Common myeloid progenitor, CD34-positive (primary cell): ENCODE data around the gene SPDYA.
"Not testable (repeated sequence)": the region's sequence is repeated elsewhere in the genome, so short reads cannot be mapped to it uniquely, and the experiment has no call there.

Experiments
- CTCF ChIA-PET: fragments of 350-600 bp; sonication (Branson Sonifier 250); formaldehyde crosslinking; loops from one replicate; lab custom pipeline; 2021; ENCODE audit warnings: antibody characterized with exemption; lab: Charles Lee
- POLR2A ChIA-PET: fragments of 350-600 bp; sonication (Branson Sonifier 250); formaldehyde crosslinking; loops from one replicate; lab custom pipeline; 2021; ENCODE audit warnings: antibody characterized with exemption; lab: Charles Lee
- DNase-seq, 3 donors: peaks; one replicate each; pipeline versions ENCODE4 v3.0.0 to v3.0.0-alpha.2; 2013
- H3K27ac ChIP-seq, 2 experiments: 1 replicate in 1 of 2; 2 replicates in 1 of 2; pipeline ENCODE4 v1.7.0; 2013; ENCODE audit warnings: inconsistent platforms in 2 of 2, low read length in 2 of 2, mild to moderate bottlenecking in 2 of 2, low read depth in 1 of 2, moderate library complexity in 1 of 2; ENCODE audit not compliant: severe bottlenecking in 2 of 2, insufficient read depth in 1 of 2, poor library complexity in 1 of 2
- H3K27me3 ChIP-seq, 5 experiments: replicated peaks in 2 of 5; 1 replicate in 3 of 5; 2 replicates in 2 of 5; pipeline versions ENCODE4 v1.6.1 to v1.7.0; 2013; ENCODE audit warnings: low read length in 4 of 5, mild to moderate bottlenecking in 2 of 5, moderate library complexity in 2 of 5, inconsistent platforms in 1 of 5; ENCODE audit not compliant: insufficient read depth in 5 of 5, control insufficient read depth in 4 of 5
- H3K36me3 ChIP-seq, 4 experiments: 1 replicate in 2 of 4; 2 replicates in 2 of 4; pipeline versions ENCODE4 v1.6.1 to v1.7.0; 2013; ENCODE audit warnings: low read length in 3 of 4, control low read depth in 1 of 4, mild to moderate bottlenecking in 1 of 4; ENCODE audit not compliant: control insufficient read depth in 4 of 4, insufficient read depth in 4 of 4
- H3K4me1 ChIP-seq, 4 experiments: 1 replicate in 3 of 4; 2 replicates in 1 of 4; pipeline versions ENCODE4 v1.6.1 to v1.7.1; 2013; ENCODE audit warnings: low read length in 3 of 4, mild to moderate bottlenecking in 3 of 4, control low read depth in 1 of 4, inconsistent platforms in 1 of 4, moderate library complexity in 1 of 4; ENCODE audit not compliant: control insufficient read depth in 4 of 4, insufficient read depth in 4 of 4; ENCODE audit errors: control extremely low read depth in 1 of 4
- H3K4me3 ChIP-seq, 7 experiments: 1 replicate in 4 of 7; 2 replicates in 3 of 7; pipeline versions ENCODE4 v1.5.1 to v1.7.0; 2013; ENCODE audit warnings: mild to moderate bottlenecking in 7 of 7, low read length in 6 of 7, moderate library complexity in 6 of 7, inconsistent platforms in 2 of 7, low read depth in 2 of 7, control low read depth in 1 of 7; ENCODE audit not compliant: insufficient read depth in 4 of 7, control insufficient read depth in 1 of 7; ENCODE audit errors: extremely low read depth in 1 of 7
- H3K9me3 ChIP-seq, 5 experiments: 1 replicate in 4 of 5; 2 replicates in 1 of 5; pipeline versions ENCODE4 v1.6.1 to v1.7.1; 2013; ENCODE audit warnings: low read length in 4 of 5, mild to moderate bottlenecking in 2 of 5, inconsistent platforms in 1 of 5, low read depth in 1 of 5, moderate library complexity in 1 of 5; ENCODE audit not compliant: control insufficient read depth in 4 of 5, insufficient read depth in 2 of 5; ENCODE audit errors: control extremely low read depth in 1 of 5
- WGBS: methylation state at CpG from one replicate; pipeline ENCODE4 v1.1.5; 2013; ENCODE audit not compliant: insufficient coverage; 5-methylcytosine and 5-hydroxymethylcytosine counted together

The SPDYA gene

DNA sequence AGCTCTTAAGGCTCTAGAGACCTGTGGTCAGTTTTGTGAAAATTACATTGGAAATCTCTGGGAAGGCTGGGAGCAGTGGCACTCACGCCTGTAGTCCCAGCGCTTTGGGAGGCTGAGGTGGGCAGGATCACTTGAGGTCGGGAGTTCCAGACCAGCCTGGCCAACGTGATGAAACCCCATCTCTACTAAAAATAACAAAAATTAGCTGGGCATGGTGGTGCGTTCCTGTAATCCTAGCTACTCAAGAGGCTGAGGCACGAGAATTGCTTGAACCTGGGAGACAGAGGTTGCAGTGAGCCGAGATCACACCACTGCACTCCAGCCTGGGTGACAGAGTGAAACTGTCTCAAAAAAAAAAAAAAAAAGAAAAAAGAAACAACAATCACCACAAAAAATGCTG, 26.1 kb upstream of the SPDYA start:
- H3K36me3 ChIP-seq: peaks cover 20 to 72% (median 48%) of the 10 kb centered on the region in 4 experiments
- DNase-seq, H3K4me3 ChIP-seq, H3K4me1 ChIP-seq, H3K27me3 ChIP-seq, H3K9me3 ChIP-seq, H3K27ac ChIP-seq: not testable (repeated sequence)
- POLR2A ChIA-PET: interaction anchor here (0.6 kb wide), 1 partner anchor 75 kb away, joined by 3 read pairs; no protein-coding TSS in a partner anchor
- CTCF ChIA-PET: interaction anchor here (0.7 to 1.2 kb wide), 4 partner anchors 10 to 191 kb away, joined by 3 to 5 read pairs (median 4); no protein-coding TSS in a partner anchor
- 95% methylated on average over 4 of the region's 7 CpGs for WGBS

GRCh38 chr2:28796620-28797019, 14.0 kb upstream of the SPDYA start:
- Histone ChIP-seq H3K4me3 (no peak overlapping the region), H3K27ac (no peak overlapping the region), H3K4me1 (no peaks in the 10 kb centered on the region), H3K9me3 (peaks cover 3 to 21% (median 7%) of the 10 kb centered on the region in 5 experiments), H3K27me3 (no peaks in the 10 kb centered on the region), H3K36me3 (peaks cover 40 to 88% (median 58%) of the 10 kb centered on the region in 4 experiments)
- 100% methylated on average over 4 of the region's 4 CpGs for WGBS
- CTCF ChIA-PET: interaction anchor here (1.9 kb wide), 1 partner anchor 202 kb away, joined by 5 read pairs; no protein-coding TSS in a partner anchor
- DNase-seq: no peak
- POLR2A ChIA-PET: no interaction called here

GRCh38 chr2:28801726-28802125, 8.9 kb upstream of the SPDYA start:
- Histone ChIP-seq H3K36me3 (peaks cover 20 to 46% (median 34%) of the 10 kb centered on the region in 4 experiments), H3K4me1 (peaks cover 0 to 7% (median 2%) of the 10 kb centered on the region in 4 experiments), H3K4me3 (no peak overlapping the region), H3K9me3 (peaks cover 0 to 6% (median 0%) of the 10 kb centered on the region in 5 experiments), H3K27ac (no peak overlapping the region), H3K27me3 (no peaks in the 10 kb centered on the region)
- DNase-seq: no peak
- ChIA-PET POLR2A (no interaction called here), CTCF (interaction anchor here (1.1 to 1.6 kb wide), 4 partner anchors 12 to 235 kb away, joined by 3 to 6 read pairs (median 4); no protein-coding TSS in a partner anchor)
- 93% methylated on average over 2 of the region's 3 CpGs for WGBS

- ChIA-PET CTCF (interaction anchor here (0.6 to 1.4 kb wide), 5 partner anchors 12 to 236 kb away, joined by 3 to 6 read pairs (median 3); no protein-coding TSS in a partner anchor), POLR2A (no interaction called here)
- peaks cover 10 to 34% (median 24%) of the 10 kb centered on the region in 4 experiments for H3K36me3 ChIP-seq
- no peaks in the 10 kb centered on the region for H3K9me3 ChIP-seq
- peak; percentile 25 to 53 (median 53) for DNase-seq
- H3K4me3 ChIP-seq: peak overlapping the region in 1 of 7 experiments; percentile 4
- WGBS: no CpG with 5 or more reads among the region's 4 CpGs
- peak overlapping the region; percentile 17 to 43 for H3K27ac ChIP-seq
- H3K4me1 ChIP-seq: peaks cover 0 to 7% (median 2%) of the 10 kb centered on the region in 4 experiments
- no peaks in the 10 kb centered on the region for H3K27me3 ChIP-seq
These were observed 7.6 kb upstream of the SPDYA start for GRCh38 chr2:28802975-28803429.

- CTCF ChIA-PET: interaction anchor here (3.3 kb wide), 1 partner anchor 10 kb away, joined by 13 read pairs; no protein-coding TSS in a partner anchor
- WGBS: 78% methylated on average over 5 of the region's 10 CpGs
- peaks cover 5 to 13% (median 12%) of the 10 kb centered on the region in 4 experiments for H3K4me1 ChIP-seq
These were observed 707 bp upstream of the SPDYA start for GRCh38 chr2:28809927-28810326.

GRCh38 chr2:28818053-28818452, 7.4 kb downstream of the SPDYA start:
- CTCF ChIA-PET: interaction anchor here (0.7 kb wide), 1 partner anchor 39 kb away, joined by 3 read pairs; no protein-coding TSS in a partner anchor

More at GRCh38 chr2:28809927-28810326, 707 bp upstream of the SPDYA start:
- H3K4me3 ChIP-seq: peak overlapping the region in 5 of 7 experiments; percentile 51 to 82 (median 69)
- no peak overlapping the region for H3K27ac ChIP-seq
- peaks cover 0 to 2% (median 0%) of the 10 kb centered on the region in 5 experiments for H3K27me3 ChIP-seq
- peaks cover 0 to 9% (median 2%) of the 10 kb centered on the region in 4 experiments for H3K36me3 ChIP-seq
- no peak for DNase-seq
- POLR2A ChIA-PET: interaction anchor here (0.6 kb wide), 1 partner anchor 280 kb away, joined by 3 read pairs; no protein-coding TSS in a partner anchor
- H3K9me3 ChIP-seq: no peaks in the 10 kb centered on the region

More at GRCh38 chr2:28818053-28818452, 7.4 kb downstream of the SPDYA start:
- H3K27ac ChIP-seq: no peak overlapping the region
- no peaks in the 10 kb centered on the region for H3K9me3 ChIP-seq
- POLR2A ChIA-PET: no interaction called here
- DNase-seq: no peak
- 86% methylated on average over 1 of the region's 3 CpGs for WGBS
- no peaks in the 10 kb centered on the region for H3K36me3 ChIP-seq
- no peaks in the 10 kb centered on the region for H3K27me3 ChIP-seq
- no peak overlapping the region for H3K4me3 ChIP-seq
- no peaks in the 10 kb centered on the region for H3K4me1 ChIP-seq
